Trophoblast cell (in vitro differentiated cells and primary cell): ENCODE results near the gene FUT4.

Experiments used
- DNase-seq, 2 donors: peaks; one replicate each; pipeline ENCODE4 v3.0.0-alpha.2; 2016
- H2AFZ ChIP-seq: 2 replicates; pipeline ENCODE4 v1.6.1; 2013; ENCODE audit warnings: low read length, moderate library complexity, mild to moderate bottlenecking; ENCODE audit not compliant: insufficient read depth, poor library complexity
- H2AK5ac ChIP-seq: 2 replicates; pipeline ENCODE4 v1.6.1; 2013; ENCODE audit warnings: mild to moderate bottlenecking, low read length
- H2BK120ac ChIP-seq: 2 replicates; pipeline ENCODE4 v1.6.1; 2013; ENCODE audit warnings: low read length, mild to moderate bottlenecking, moderate library complexity; ENCODE audit not compliant: insufficient read depth, poor library complexity
- H2BK12ac ChIP-seq: 2 replicates; pipeline ENCODE4 v1.6.1; 2013; ENCODE audit warnings: mild to moderate bottlenecking, low read length, moderate library complexity
- H2BK5ac ChIP-seq: 2 replicates; pipeline ENCODE4 v1.6.1; 2013; ENCODE audit warnings: low read length, low read depth, moderate library complexity, mild to moderate bottlenecking; ENCODE audit not compliant: poor library complexity
- H3K14ac ChIP-seq: 2 replicates; pipeline ENCODE4 v1.6.1; 2013; ENCODE audit warnings: mild to moderate bottlenecking, low read length
- H3K18ac ChIP-seq: 2 replicates; pipeline ENCODE4 v1.6.1; 2013; ENCODE audit warnings: mild to moderate bottlenecking, low read length
- H3K23ac ChIP-seq: 2 replicates; pipeline ENCODE4 v1.6.1; 2013; ENCODE audit warnings: low read length
- H3K27ac ChIP-seq: 2 replicates; pipeline ENCODE4 v1.5.1; 2013; ENCODE audit warnings: low read depth, mild to moderate bottlenecking, inconsistent platforms, low read length, moderate library complexity
- H3K27me3 ChIP-seq: 2 replicates; pipeline ENCODE4 v1.6.1; 2013; ENCODE audit warnings: inconsistent platforms, mild to moderate bottlenecking, low read length, moderate library complexity; ENCODE audit not compliant: insufficient read depth
- H3K36me3 ChIP-seq, 2 experiments: 1 replicate in 1 of 2; 2 replicates in 1 of 2; pipeline ENCODE4 v1.6.1; 2013; ENCODE audit warnings: low read length in 2 of 2, mild to moderate bottlenecking in 2 of 2, moderate library complexity in 1 of 2; ENCODE audit not compliant: insufficient read depth in 2 of 2, control insufficient read depth in 1 of 2
- H3K4ac ChIP-seq: 2 replicates; pipeline ENCODE4 v1.6.1; 2013; ENCODE audit warnings: low read depth, mild to moderate bottlenecking, low read length, moderate library complexity
- H3K4me1 ChIP-seq, 2 experiments: 1 replicate in 1 of 2; 2 replicates in 1 of 2; pipeline ENCODE4 v1.6.1; 2013; ENCODE audit warnings: low read length in 2 of 2, mild to moderate bottlenecking in 2 of 2, moderate library complexity in 1 of 2; ENCODE audit not compliant: insufficient read depth in 2 of 2, control insufficient read depth in 1 of 2
- H3K4me2 ChIP-seq: 2 replicates; pipeline ENCODE4 v1.6.1; 2013; ENCODE audit warnings: inconsistent platforms, mild to moderate bottlenecking, low read length, moderate library complexity
- H3K4me3 ChIP-seq: 2 replicates; pipeline ENCODE4 v1.5.1; 2013; ENCODE audit warnings: mild to moderate bottlenecking, low read depth, low read length, inconsistent platforms
- H3K79me1 ChIP-seq: one replicate; pipeline ENCODE4 v1.6.1; 2013; ENCODE audit warnings: low read length
- H3K79me2 ChIP-seq: 2 replicates; pipeline ENCODE4 v1.6.1; 2013; ENCODE audit warnings: low read length, mild to moderate bottlenecking; ENCODE audit not compliant: control insufficient read depth, insufficient read depth, poor library complexity
- H3K9ac ChIP-seq: 2 replicates; pipeline ENCODE4 v1.6.1; 2013; ENCODE audit warnings: mild to moderate bottlenecking, low read length
- H3K9me3 ChIP-seq: 2 replicates; pipeline ENCODE4 v1.6.1; 2013; ENCODE audit warnings: low read depth, mild to moderate bottlenecking, control low read depth, inconsistent platforms, low read length; ENCODE audit not compliant: insufficient read depth
- H4K12ac ChIP-seq: 2 replicates; pipeline ENCODE4 v1.6.1; 2013; ENCODE audit warnings: low read depth, mild to moderate bottlenecking, low read length, moderate library complexity
- H4K8ac ChIP-seq: 2 replicates; pipeline ENCODE4 v1.6.1; 2013; ENCODE audit warnings: low read depth, mild to moderate bottlenecking, low read length, moderate library complexity
- H4K91ac ChIP-seq: one replicate; pipeline ENCODE4 v1.6.1; 2013; ENCODE audit warnings: low read depth, mild to moderate bottlenecking, low read length, moderate library complexity
- WGBS: extraction: QIAGEN DNeasy Blood & Tissue Kit; methylation state at CpG from one replicate; pipeline ENCODE4 v1.1.7; 2013; ENCODE audit warnings: missing lambda C conversion rate; ENCODE audit not compliant: insufficient read length, insufficient coverage; ENCODE audit errors: extremely low coverage; 5-methylcytosine and 5-hydroxymethylcytosine counted together

Gene FUT4

GRCh38 chr11:94593030-94593429, 49.3 kb downstream of the FUT4 start:
- H3K4ac ChIP-seq: no peak overlapping the region
- peaks cover 9 to 10% of the 10 kb centered on the region in 2 experiments for H3K4me1 ChIP-seq
- H3K4me3 ChIP-seq: no peak overlapping the region
- no peak overlapping the region for H2AK5ac ChIP-seq
- H2BK120ac ChIP-seq: no peak overlapping the region
- H3K79me1 ChIP-seq: peaks cover 11% of the 10 kb centered on the region
- no peak overlapping the region for H4K91ac ChIP-seq
- H3K23ac ChIP-seq: no peak overlapping the region
- no CpG with 5 or more reads among the region's 2 CpGs for WGBS
- H3K4me2 ChIP-seq: no peak overlapping the region
- H3K27ac ChIP-seq: no peak overlapping the region
- H3K9ac ChIP-seq: no peak overlapping the region
- no peak overlapping the region for H2BK5ac ChIP-seq
- no peak overlapping the region for H4K12ac ChIP-seq
- no peak overlapping the region for H3K18ac ChIP-seq
- no peak overlapping the region for H4K8ac ChIP-seq
- H3K9me3 ChIP-seq: no peaks in the 10 kb centered on the region
- peak; percentile 63 to 72 for DNase-seq
- no peak overlapping the region for H2AFZ ChIP-seq
- H3K79me2 ChIP-seq: no peaks in the 10 kb centered on the region
- no peak overlapping the region for H3K14ac ChIP-seq
- no peaks in the 10 kb centered on the region for H3K27me3 ChIP-seq
- no peaks in the 10 kb centered on the region for H3K36me3 ChIP-seq
- H2BK12ac ChIP-seq: no peak overlapping the region

- H3K23ac ChIP-seq: no peak overlapping the region
- no peak overlapping the region for H4K12ac ChIP-seq
- H3K4ac ChIP-seq: no peak overlapping the region
- no peaks in the 10 kb centered on the region for H3K36me3 ChIP-seq
- no peaks in the 10 kb centered on the region for H3K79me2 ChIP-seq
- H3K79me1 ChIP-seq: peaks cover 2% of the 10 kb centered on the region
- no peak overlapping the region for H2BK5ac ChIP-seq
- H3K4me3 ChIP-seq: no peak overlapping the region
- DNase-seq: no peak
- no peaks in the 10 kb centered on the region for H3K27me3 ChIP-seq
- no CpG with 5 or more reads among the region's 6 CpGs for WGBS
- H2BK120ac ChIP-seq: no peak overlapping the region
- H3K4me2 ChIP-seq: no peak overlapping the region
- H3K27ac ChIP-seq: no peak overlapping the region
- H3K9ac ChIP-seq: no peak overlapping the region
- no peak overlapping the region for H3K18ac ChIP-seq
- H2BK12ac ChIP-seq: no peak overlapping the region
- H4K8ac ChIP-seq: no peak overlapping the region
- H3K9me3 ChIP-seq: no peaks in the 10 kb centered on the region
- no peak overlapping the region for H3K14ac ChIP-seq
- H2AK5ac ChIP-seq: no peak overlapping the region
- no peak overlapping the region for H2AFZ ChIP-seq
- H3K4me1 ChIP-seq: no peaks in the 10 kb centered on the region
- no peak overlapping the region for H4K91ac ChIP-seq
Observed at GRCh38 chr11:94595076-94595475, 51.4 kb downstream of the FUT4 start.

- H3K9ac ChIP-seq: no peak overlapping the region
- no peaks in the 10 kb centered on the region for H3K79me1 ChIP-seq
- no peak overlapping the region for H2AK5ac ChIP-seq
- H3K27me3 ChIP-seq: no peaks in the 10 kb centered on the region
- H3K27ac ChIP-seq: no peak overlapping the region
- H3K4me2 ChIP-seq: no peak overlapping the region
- H3K4ac ChIP-seq: no peak overlapping the region
- H3K23ac ChIP-seq: no peak overlapping the region
- H3K4me3 ChIP-seq: no peak overlapping the region
- H3K18ac ChIP-seq: no peak overlapping the region
- no CpG with 5 or more reads among the region's 2 CpGs for whole genome bisulfite sequencing
- H3K36me3 ChIP-seq: no peaks in the 10 kb centered on the region
- H2BK12ac ChIP-seq: no peak overlapping the region
- H3K4me1 ChIP-seq: no peaks in the 10 kb centered on the region
- DNase-seq: no peak
- H3K79me2 ChIP-seq: no peaks in the 10 kb centered on the region
- H4K8ac ChIP-seq: no peak overlapping the region
- H4K91ac ChIP-seq: no peak overlapping the region
- no peak overlapping the region for H2AFZ ChIP-seq
- no peak overlapping the region for H2BK5ac ChIP-seq
- no peak overlapping the region for H3K14ac ChIP-seq
- H2BK120ac ChIP-seq: no peak overlapping the region
- H3K9me3 ChIP-seq: no peaks in the 10 kb centered on the region
- H4K12ac ChIP-seq: no peak overlapping the region
Observed at GRCh38 chr11:94597896-94598295, 54.2 kb downstream of the FUT4 start.
